ENCODE measurements around the gene SPINT1. TPM values are rescaled to one million over a fixed set of nuclear protein-coding genes. Genes with fewer than 3 reads are reported as not detected.

Gene SPINT1
- total RNA-seq, 1 donor from 2014 or later = 217 TPM

- peaks cover 24% of the 10 kb centered on the region for H3K36me3 Mint-ChIP-seq (ENCODE audit: insufficient read depth)
- TF ChIP-seq CTCF (IDR thresholded peaks at IDR 0.05; ENCODE audit: unreplicated experiment) = no peak
- H3K4me1 Mint-ChIP-seq (ENCODE audit: low read depth) = no peaks in the 10 kb centered on the region
- no peak for DNase-seq (ENCODE audit: low spot score, unreplicated experiment)
- H3K9me3 Mint-ChIP-seq (ENCODE audit: low read depth) = no peaks in the 10 kb centered on the region
- no peak overlapping the region for H3K4me3 Mint-ChIP-seq (ENCODE audit: low read depth)
- H3K27me3 Mint-ChIP-seq = no peaks in the 10 kb centered on the region
- no peak overlapping the region for H3K27ac Mint-ChIP-seq
Measured at GRCh38 chr15:40901053-40901443, 57.2 kb downstream of the SPINT1 start.

- no peak for DNase-seq (ENCODE audit: low spot score, unreplicated experiment)
- peak overlapping the region; percentile 80 for H3K27ac Mint-ChIP-seq
Measured at GRCh38 chr15:40902605-40903561, 59.0 kb downstream of the SPINT1 start.

DNA sequence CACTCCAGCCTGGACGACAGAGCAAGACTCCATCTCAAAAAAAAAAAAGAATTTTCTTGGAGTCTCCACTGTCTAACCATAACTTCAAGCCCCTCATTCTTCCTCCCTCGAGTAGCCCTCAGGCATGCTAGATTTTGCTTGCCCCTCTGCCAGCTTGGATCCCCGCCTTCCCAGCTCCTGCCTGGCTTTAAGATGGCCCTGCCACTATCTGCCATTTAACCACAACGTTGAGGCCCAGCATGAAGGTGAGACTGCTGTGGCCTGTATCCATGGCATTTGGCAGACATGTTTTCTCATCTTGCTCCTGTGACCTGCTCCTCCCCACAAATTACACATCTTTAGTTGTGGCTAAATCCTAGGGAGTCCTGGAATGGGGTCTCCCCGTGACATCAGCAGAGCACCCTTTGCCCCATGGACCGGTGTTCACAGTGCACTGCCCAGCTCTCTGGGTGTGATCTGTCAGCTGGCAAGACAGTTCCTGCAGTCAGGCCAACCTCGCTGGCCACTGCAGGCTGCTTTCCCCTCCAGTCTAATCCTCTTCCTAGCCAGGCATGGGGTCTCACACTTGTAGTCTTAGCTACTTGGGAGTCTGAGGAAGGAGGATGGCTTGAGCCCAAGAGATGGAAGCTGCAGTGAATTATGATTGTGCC lies 60.8 kb downstream of the SPINT1 start:
- Mint-ChIP-seq H3K9me3 (ENCODE audit: low read depth) (no peaks in the 10 kb centered on the region), H3K27ac (no peak overlapping the region), H3K4me1 (ENCODE audit: low read depth) (peaks cover 6% of the 10 kb centered on the region), H3K4me3 (ENCODE audit: low read depth) (no peak overlapping the region), H3K36me3 (ENCODE audit: insufficient read depth) (peaks cover 13% of the 10 kb centered on the region), H3K27me3 (no peaks in the 10 kb centered on the region)
- no peak for TF ChIP-seq CTCF (IDR thresholded peaks at IDR 0.05; ENCODE audit: unreplicated experiment)
- DNase-seq (ENCODE audit: low spot score, unreplicated experiment) = no peak

More at GRCh38 chr15:40902605-40903561, 59.0 kb downstream of the SPINT1 start:
- Mint-ChIP-seq H3K4me1 (ENCODE audit: low read depth) (peaks cover 2% of the 10 kb centered on the region), H3K27me3 (no peaks in the 10 kb centered on the region), H3K36me3 (ENCODE audit: insufficient read depth) (peaks cover 18% of the 10 kb centered on the region), H3K9me3 (ENCODE audit: low read depth) (no peaks in the 10 kb centered on the region), H3K4me3 (ENCODE audit: low read depth) (no peak overlapping the region)
- TF ChIP-seq CTCF (IDR thresholded peaks at IDR 0.05; ENCODE audit: unreplicated experiment) = no peak

- H3K36me3 Mint-ChIP-seq (ENCODE audit: insufficient read depth) = peaks cover 7% of the 10 kb centered on the region
- TF ChIP-seq CTCF (IDR thresholded peaks at IDR 0.05; ENCODE audit: unreplicated experiment) = peak; percentile 88
Measured at GRCh38 chr15:40906091-40906990, 62.5 kb downstream of the SPINT1 start.

More at GRCh38 chr15:40906091-40906990, 62.5 kb downstream of the SPINT1 start:
- no peaks in the 10 kb centered on the region for H3K27me3 Mint-ChIP-seq
- peak overlapping the region; percentile 74 for H3K27ac Mint-ChIP-seq
- H3K4me3 Mint-ChIP-seq (ENCODE audit: low read depth) = peak overlapping the region; percentile 48
- H3K4me1 Mint-ChIP-seq (ENCODE audit: low read depth) = peaks cover 13% of the 10 kb centered on the region
- peak; percentile 89 for DNase-seq (ENCODE audit: low spot score, unreplicated experiment)
- H3K9me3 Mint-ChIP-seq (ENCODE audit: low read depth) = no peaks in the 10 kb centered on the region

Data from progenitor cell of endocrine pancreas (in vitro differentiated cells).